ENCODE measurements around the gene TIMM13.

DNA sequence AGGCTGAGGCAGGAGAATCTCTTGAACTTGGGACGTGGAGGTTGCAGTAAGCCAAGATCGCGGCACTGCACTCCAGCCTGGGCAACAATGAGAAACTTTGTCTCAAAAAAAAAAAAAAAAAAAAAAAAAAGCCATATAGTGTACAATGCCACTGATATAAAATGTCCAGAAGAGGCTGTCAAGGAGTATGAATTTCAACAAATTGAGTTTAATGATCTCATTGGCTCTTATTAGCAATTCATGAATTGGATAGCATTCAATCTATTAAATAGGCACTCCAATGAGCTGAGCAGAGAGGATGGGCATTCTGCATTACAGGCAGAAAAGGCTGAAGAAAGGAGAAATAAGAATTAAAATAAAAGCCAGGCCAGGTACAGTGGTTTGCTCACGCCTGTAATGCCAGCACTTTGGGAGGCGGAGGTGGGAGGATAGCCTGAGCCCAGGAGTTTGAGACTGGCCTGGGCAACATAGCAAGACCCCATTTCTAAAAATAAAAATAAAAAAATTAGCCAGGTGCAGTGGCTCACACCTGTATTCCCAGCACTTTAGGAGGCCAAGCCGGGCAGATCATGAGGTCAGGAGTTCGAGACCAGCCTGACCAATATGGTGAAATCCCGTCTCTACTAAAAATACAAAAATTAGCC, 30.1 kb upstream of the TIMM13 start:
- TF ChIP-seq NR3C1 (IDR thresholded peaks at IDR 0.05) (no peak), RAD21 (conservative IDR thresholded peaks at IDR 0.05 in 1 of 2, IDR thresholded peaks at IDR 0.05 in 1 of 2) (no peak), POLR2A (IDR thresholded peaks at IDR 0.05; ENCODE audit: low read length) (no peak), RCOR1 (IDR thresholded peaks at IDR 0.05; ENCODE audit: low read depth, low read length) (no peak), JUNB (IDR thresholded peaks at IDR 0.05) (no peak), SMC3 (IDR thresholded peaks at IDR 0.05) (no peak), EHF (CRISPR knock-in tag; IDR thresholded peaks at IDR 0.05) (no peak), CEBPB (IDR thresholded peaks at IDR 0.05) (no peak)
- TF ChIP-seq, protein P1, sequence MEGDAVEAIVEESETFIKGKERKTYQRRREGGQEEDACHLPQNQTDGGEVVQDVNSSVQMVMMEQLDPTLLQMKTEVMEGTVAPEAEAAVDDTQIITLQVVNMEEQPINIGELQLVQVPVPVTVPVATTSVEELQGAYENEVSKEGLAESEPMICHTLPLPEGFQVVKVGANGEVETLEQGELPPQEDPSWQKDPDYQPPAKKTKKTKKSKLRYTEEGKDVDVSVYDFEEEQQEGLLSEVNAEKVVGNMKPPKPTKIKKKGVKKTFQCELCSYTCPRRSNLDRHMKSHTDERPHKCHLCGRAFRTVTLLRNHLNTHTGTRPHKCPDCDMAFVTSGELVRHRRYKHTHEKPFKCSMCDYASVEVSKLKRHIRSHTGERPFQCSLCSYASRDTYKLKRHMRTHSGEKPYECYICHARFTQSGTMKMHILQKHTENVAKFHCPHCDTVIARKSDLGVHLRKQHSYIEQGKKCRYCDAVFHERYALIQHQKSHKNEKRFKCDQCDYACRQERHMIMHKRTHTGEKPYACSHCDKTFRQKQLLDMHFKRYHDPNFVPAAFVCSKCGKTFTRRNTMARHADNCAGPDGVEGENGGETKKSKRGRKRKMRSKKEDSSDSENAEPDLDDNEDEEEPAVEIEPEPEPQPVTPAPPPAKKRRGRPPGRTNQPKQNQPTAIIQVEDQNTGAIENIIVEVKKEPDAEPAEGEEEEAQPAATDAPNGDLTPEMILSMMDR (IDR thresholded peaks at IDR 0.05) = no peak
- TF ChIP-seq, protein P2, sequence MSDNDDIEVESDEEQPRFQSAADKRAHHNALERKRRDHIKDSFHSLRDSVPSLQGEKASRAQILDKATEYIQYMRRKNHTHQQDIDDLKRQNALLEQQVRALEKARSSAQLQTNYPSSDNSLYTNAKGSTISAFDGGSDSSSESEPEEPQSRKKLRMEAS (IDR thresholded peaks at IDR 0.05) = no peak
- TF ChIP-seq, protein P3, sequence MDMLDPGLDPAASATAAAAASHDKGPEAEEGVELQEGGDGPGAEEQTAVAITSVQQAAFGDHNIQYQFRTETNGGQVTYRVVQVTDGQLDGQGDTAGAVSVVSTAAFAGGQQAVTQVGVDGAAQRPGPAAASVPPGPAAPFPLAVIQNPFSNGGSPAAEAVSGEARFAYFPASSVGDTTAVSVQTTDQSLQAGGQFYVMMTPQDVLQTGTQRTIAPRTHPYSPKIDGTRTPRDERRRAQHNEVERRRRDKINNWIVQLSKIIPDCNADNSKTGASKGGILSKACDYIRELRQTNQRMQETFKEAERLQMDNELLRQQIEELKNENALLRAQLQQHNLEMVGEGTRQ (IDR thresholded peaks at IDR 0.05) = no peak
- TF ChIP-seq, protein P4, sequence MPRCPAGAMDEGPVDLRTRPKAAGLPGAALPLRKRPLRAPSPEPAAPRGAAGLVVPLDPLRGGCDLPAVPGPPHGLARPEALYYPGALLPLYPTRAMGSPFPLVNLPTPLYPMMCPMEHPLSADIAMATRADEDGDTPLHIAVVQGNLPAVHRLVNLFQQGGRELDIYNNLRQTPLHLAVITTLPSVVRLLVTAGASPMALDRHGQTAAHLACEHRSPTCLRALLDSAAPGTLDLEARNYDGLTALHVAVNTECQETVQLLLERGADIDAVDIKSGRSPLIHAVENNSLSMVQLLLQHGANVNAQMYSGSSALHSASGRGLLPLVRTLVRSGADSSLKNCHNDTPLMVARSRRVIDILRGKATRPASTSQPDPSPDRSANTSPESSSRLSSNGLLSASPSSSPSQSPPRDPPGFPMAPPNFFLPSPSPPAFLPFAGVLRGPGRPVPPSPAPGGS (IDR thresholded peaks at IDR 0.05) = no peak
